Activated CD4-positive, alpha-beta T cell treated with anti-CD3 and anti-CD28 coated beads, Interleukin-2, Interleukin-6, amounts not matched to agents 100 ng/mL and 50 ng/mL, durations not matched to agents 16 hours and 8 hours (primary cell): ENCODE measurements around the gene TTC28.
"Not testable (repeated sequence)": the region's sequence is repeated elsewhere in the genome, so short reads cannot be mapped to it uniquely, and the experiment has no call there.

ENCODE experiments used
- DNase-seq: peaks from one replicate; pipeline ENCODE4 v3.0.0-alpha.2; 2020

The TTC28 gene

GRCh38 chr22:28120691-28121592, 558.7 kb downstream of the TTC28 start:
- DNase-seq: no peak

GRCh38 chr22:28118957-28119631, 560.5 kb downstream of the TTC28 start:
- DNase-seq: no peak

- DNase-seq: no peak
Measured at GRCh38 chr22:28116219-28116673, 563.4 kb downstream of the TTC28 start.

- DNase-seq: no peak
Measured at GRCh38 chr22:28115426-28115825, 564.2 kb downstream of the TTC28 start.

GRCh38 chr22:28112548-28113043, 567.0 kb downstream of the TTC28 start:
- no peak for DNase-seq

DNA sequence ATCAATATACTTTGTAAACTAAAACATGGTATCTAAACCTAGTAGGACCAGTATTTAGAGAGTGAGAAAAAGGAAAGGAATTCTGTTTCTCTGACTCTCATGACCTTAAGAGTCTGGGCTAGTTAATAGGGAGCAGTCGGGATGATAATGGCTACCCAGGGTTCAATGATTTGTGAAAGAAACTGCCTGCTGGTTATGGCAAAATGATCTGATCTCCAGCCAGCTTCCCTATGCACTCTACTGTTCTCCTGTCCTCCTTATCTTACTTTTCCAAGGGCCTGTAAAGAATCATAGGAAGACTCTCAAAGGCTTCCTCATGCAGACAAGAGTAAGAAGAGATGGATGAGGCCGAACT, 567.5 kb downstream of the TTC28 start:
- DNase-seq: no peak

DNA sequence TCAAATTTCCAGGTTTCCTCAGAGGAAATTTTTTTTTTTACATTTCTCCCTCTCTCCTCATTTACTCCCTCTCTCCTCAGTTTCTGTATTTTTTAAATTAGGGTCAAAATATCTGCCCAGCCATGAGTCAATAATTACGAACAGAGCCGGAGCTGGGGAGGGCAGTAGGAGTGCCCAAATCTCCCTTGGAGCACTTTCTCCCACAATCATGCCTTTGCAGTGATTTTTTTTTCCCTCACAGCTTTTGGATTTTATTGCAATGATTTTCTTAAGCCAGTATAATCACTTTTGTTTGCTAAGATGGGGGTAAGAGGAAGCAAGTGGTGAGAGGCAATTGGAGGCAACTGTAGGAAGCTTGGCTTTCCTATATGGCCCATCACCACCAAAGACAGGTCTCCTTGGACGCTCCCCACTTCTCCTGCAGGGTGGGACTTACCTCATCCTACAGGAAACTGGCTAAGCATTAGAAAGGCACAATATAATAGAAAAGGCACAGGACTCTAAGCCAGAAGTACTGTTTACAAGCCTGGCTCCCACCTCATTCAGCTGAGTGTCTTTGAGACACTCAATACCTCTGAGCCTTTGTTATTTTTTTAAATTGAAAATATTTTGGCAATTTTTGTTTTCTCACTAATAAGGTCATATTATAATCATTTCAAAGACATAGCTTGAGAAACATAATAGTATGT, 568.0 kb downstream of the TTC28 start:
- no peak for DNase-seq

- no peak for DNase-seq
Measured at GRCh38 chr22:28108851-28109250, 570.8 kb downstream of the TTC28 start.

- DNase-seq: no peak
Measured at GRCh38 chr22:28106617-28107016, 573.0 kb downstream of the TTC28 start.

GRCh38 chr22:28105988-28106387, 573.7 kb downstream of the TTC28 start:
- DNase-seq: no peak

DNA sequence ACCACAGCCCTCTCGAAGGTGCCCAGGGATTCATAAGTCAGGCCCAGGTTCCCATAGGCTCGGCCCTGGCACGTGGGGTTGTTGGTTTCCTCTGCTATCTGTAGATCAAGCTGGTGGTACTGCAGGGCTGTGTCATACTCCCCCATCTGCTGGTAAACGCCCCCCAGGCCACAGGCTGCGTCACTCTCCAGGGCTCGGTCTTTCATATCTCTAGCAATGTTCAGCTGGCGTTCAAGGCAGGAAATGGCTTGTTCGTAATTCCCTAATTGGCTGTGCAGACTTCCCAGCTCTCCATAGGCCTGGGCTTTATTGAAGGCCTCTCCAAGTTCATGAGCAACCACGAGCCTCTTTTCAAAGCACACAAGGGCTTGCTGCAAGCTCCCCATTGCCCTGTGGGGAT, 574.2 kb downstream of the TTC28 start:
- DNase-seq: no peak

GRCh38 chr22:28103596-28103995, 576.0 kb downstream of the TTC28 start:
- DNase-seq: no peak

- DNase-seq: no peak
Measured at GRCh38 chr22:28102151-28102812, 577.4 kb downstream of the TTC28 start.

GRCh38 chr22:28097627-28098026, 582.0 kb downstream of the TTC28 start:
- DNase-seq: no peak

DNA sequence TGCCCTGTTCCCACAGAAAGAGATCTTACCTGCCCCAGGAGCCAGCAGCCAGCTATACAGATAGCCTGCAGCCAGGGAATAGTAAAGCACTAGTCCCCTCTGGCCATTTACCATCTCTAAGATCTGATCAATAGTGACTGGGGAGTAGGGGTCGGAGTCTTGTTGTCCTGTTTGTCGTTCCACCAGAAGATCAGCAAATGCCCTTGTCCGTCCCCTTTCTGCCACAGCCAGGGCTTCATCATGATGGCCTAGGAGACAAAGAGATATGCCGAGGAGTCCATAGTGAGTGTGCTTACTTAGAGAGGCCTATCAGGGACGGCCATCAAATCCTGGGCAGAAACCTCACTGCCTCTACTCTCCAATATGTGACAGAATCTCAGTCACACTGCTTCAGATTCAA, 583.5 kb downstream of the TTC28 start:
- no peak for DNase-seq

- no peak for DNase-seq
Measured at GRCh38 chr22:28095316-28096095, 584.1 kb downstream of the TTC28 start.

- DNase-seq: no peak
Measured at GRCh38 chr22:28094771-28095170, 584.9 kb downstream of the TTC28 start.

- DNase-seq: no peak
Measured at GRCh38 chr22:28093711-28094110, 585.9 kb downstream of the TTC28 start.

DNA sequence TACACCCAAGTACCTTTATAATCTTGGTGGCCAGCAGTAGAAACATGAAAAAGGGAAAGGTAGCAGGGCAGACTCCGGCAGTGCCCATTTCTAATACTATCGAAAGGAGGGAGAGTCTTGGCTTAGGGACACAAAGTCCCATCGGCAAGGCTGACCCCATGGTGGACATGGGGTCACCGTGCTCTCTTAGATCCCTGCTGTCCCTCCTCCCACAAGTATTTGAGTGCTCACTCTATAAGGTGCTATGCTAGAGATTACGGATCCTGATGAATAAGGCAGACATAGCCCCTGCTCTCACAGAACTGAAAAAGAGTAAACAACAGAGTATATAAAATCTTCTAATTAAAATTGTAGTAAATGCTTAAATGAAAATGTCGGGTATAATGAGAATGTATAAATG, 588.2 kb downstream of the TTC28 start:
- no peak for DNase-seq

GRCh38 chr22:28089541-28089940, 590.1 kb downstream of the TTC28 start:
- not testable (repeated sequence) for DNase-seq

- DNase-seq: no peak
Measured at GRCh38 chr22:28077166-28077565, 602.5 kb downstream of the TTC28 start.

- DNase-seq: no peak
Measured at GRCh38 chr22:28075358-28075981, 604.2 kb downstream of the TTC28 start.
